HG02763 (cell line): Measurements from ENCODE around the gene CST7.
"Not testable (repeated sequence)": the region's sequence is repeated elsewhere in the genome, so short reads cannot be mapped to it uniquely, and the experiment has no call there.

ENCODE experiments used
- ATAC-seq: cut with Tn5 transposase; IDR thresholded peaks from one replicate; pipeline ENCODE4 v1.9.1; 2021; ENCODE audit warnings: mild to moderate bottlenecking, moderate library complexity; ENCODE audit not compliant: unreplicated experiment

CST7 gene

DNA sequence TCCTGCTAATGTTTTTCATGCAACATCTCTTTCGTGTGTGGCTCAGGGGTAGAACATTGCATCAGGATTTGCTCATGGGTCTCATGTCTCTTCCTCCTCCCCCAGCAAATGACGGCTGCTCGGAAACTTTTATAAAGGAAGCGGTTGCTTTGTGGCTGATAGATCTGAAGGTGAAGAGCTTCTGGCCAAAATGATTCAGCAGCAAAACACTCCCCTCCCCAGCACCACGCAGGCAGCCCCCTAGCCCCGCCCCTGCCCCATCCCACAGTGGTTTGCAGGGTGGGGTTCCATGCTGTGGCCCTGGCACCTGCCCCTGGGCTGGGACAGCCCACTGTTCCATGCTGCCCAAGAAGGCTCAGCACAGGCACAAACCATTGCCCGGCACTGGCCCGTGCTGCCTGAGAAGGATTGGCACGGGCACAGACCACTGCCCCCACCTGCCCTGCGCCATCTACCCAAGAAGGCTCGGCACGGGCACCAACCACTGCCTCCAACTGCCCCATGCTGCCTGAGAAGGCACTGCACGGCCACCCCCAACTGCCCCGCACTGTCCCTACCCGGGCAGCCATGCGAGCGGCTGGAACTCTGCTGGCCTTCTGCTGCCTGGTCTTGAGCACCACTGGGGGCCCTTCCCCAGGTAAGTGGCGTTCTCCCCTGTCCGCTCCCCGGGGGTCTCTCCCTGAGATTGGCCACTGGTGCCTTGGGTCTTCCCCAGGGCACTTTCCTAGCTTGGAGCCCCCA lies at the start of gene CST7:
TSS of gene CST7 (plus strand) at position 331 of the 741 bp plus-strand sequence. CDS start at position 568, 237 bp downstream.
- no peak for ATAC-seq

- ATAC-seq, result no peak
Observed at GRCh38 chr20:24906806-24907205, 42.3 kb upstream of the CST7 start.

DNA sequence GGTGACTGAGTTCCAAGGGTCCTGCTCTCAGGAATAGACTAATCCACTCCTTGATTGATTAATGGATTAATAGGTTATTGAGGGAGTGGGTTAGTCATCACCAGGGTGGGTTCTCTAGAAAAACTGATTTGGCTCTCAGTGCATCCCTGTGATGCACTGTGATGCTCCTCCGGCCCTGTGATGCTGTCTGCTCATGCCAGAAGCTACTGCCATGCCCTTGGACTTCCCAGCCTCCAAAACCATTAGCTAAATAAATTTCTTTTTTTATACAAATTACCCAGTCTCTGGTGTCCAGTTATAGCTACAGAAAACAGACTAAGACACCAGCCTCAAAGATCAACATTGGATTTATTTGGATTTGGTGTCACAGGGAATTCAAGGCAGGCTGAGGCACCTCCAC lies 40.4 kb upstream of the CST7 start:
- no peak for ATAC-seq

DNA sequence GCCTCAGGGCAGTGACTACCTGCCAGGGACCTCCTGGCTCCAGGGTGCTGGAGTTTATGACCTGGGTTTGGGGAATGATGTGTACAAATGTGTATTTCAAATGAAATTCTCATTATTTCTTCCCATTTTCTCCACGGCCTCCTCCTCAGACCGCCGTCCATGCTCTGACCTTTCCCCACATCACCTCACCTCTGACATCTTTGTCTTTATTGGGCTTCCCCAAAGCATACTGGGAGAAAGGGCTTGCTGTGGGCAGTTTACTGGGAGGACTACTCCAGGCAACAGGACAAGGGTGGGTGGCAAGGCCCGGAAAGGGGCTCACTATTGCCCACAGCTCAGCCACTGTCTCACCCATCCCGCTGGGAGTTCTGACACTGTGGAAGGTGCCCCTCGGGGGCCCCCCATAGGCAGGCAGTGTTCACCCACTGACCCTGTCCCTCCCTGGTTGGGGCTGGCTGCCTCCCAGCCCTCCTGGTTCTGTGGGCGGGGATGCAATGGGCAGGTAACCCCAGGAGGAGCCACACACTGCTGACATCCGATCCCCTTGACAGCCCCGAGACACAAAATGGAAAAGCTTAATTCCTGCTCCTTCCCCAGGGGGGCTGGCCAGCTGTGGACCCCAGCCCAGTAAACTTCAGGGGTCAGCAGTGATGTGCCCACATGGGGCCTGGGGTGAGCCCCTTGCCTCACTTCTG lies 39.8 kb upstream of the CST7 start:
- ATAC-seq, result no peak

- ATAC-seq, result no peak
Observed at GRCh38 chr20:24909861-24910260, 39.2 kb upstream of the CST7 start.

DNA sequence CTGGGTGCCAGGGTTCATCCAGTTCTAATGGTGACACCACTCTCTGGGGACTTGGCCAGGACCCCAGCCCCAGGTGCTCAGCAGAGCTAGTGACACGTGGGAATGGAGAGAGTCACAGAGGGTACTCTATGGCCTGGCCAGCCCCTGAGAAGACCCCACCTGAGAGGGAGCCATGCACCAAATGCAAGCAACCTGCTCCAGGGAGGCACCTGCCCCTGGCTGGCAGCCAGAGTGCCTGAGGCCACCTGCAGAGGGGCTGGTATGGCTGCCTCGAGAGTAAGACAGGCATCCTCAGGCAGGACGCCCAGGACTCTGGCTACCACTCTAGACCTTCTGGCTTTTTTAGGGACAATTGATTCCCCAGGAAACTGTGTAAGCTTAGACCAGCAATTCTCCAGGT lies 38.6 kb upstream of the CST7 start:
- no peak for ATAC-seq

DNA sequence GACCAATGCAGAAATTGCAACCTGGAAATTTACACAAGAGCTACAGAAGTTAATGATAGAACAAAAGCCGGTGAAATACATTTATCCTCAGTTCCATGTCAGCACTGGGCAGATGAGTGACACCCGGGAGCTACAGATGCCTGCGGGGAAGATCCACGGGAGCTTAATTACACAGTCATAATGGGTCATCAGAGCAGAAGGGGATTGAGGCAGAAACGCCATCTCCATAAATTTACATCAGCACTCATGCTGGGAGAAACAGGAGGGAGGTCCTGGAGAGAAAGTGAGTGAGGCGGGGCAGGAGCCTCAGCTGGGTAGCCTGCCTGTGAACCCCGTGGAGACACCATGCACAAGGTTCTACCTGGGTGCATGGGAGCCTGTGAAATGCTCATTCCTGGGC lies 37.6 kb upstream of the CST7 start:
- no peak for ATAC-seq

DNA sequence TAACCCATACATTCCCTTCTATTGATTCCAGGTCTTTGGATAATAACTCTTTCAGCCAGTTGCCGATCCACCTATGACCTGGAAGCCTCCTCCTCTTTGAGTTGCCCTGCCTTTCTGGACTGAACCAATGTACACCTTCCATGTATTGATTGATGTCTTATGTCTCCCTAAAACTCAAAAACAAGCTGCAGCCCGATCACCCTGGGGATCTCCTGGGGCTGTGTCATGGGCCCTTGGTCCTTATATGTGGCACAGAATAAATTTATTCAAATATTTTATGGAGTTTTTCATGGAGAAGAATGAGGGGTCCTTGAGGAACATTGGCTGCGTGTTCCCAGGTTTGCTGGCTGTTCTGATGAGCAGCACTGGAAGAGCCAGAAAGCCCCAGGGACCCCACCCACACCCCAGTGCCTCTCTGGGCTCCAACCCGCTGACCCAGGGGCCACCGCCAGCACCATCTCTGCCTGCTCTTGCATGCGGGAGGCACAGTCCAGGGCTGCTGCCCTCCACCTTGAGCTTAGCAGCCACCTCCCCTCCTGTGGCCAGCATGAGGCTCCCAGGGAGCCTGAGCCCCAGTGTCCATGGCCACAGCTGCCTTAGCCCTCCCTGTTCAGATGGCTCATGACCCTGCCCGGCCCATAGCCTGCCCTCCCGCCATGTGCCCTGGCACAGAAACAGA lies 36.5 kb upstream of the CST7 start:
- no peak for ATAC-seq

GRCh38 chr20:24913076-24913628 lies 35.9 kb upstream of the CST7 start:
- no peak for ATAC-seq

- no peak for ATAC-seq
Observed at GRCh38 chr20:24914388-24915241, 34.5 kb upstream of the CST7 start.

GRCh38 chr20:24915440-24915839 lies 33.6 kb upstream of the CST7 start:
- no peak for ATAC-seq

DNA sequence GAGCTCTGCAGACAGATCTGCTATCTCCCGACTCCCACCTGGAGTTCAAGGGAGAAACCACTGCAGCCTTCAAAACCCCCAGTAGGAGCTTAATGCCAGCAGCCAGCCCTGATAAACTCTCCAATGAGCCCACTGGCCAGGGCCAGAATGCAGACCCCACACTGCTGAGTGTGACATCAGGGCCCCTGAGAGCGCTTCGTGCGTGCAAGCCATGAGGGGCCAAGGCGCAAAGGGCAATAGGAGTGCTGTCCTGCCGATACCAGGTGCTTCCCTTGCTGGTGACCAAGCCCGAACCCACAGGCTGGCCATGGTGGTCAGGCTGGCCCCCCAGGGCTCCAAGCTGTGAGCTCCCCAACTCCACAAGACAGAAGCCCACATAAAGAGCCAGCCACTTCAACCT lies 33.2 kb upstream of the CST7 start:
- ATAC-seq, result no peak

DNA sequence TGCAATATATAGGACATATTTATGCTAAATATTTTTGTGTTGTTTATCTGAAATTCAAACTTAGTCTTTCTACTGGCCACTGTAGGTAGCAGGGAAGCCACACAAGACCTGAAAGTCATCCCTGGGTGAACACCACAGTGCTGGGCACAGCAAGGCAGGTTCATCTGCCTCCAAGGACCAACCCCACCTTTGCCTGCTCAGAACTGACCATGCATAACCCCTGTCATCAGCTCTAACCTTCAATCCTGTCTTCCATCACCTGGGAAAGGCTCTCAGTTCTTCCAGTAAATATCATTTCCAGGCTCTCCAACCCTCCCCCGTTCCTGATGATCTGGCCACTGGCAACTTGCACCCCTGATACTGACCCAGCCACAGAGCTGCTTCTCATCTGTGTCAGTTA lies 32.7 kb upstream of the CST7 start:
- no peak for ATAC-seq

GRCh38 chr20:24917056-24917455 lies 32.0 kb upstream of the CST7 start:
- no peak for ATAC-seq

GRCh38 chr20:24917797-24918578 lies 31.1 kb upstream of the CST7 start:
- no peak for ATAC-seq

GRCh38 chr20:24918579-24919566 lies 30.2 kb upstream of the CST7 start:
- no peak for ATAC-seq

- not testable (repeated sequence) for ATAC-seq
Observed at GRCh38 chr20:24919665-24920064, 29.4 kb upstream of the CST7 start.

- ATAC-seq, result not testable (repeated sequence)
Observed at GRCh38 chr20:24920706-24921105, 28.4 kb upstream of the CST7 start.

DNA sequence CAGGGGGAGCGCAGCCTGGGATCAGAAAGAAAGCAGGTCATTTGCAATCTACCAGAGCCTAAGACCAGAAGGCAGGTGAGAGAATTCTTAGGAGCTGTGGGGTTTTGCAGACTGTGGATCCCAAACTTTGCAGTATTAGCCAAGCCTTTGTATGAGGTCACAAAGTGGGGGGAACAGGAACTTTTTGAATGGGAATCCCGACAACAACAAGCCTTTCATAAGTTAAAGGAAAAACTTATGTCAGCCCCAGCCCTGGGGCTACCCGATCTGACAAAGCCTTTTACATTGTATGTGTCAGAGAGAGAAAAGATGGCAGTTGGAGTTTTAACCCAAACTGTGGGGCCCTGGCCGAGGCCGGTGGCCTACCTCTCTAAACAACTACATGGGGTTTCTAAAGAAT lies 19.8 kb upstream of the CST7 start:
- not testable (repeated sequence) for ATAC-seq
